HG02981 (cell line): ENCODE results near the gene LHX3.
"Not testable (repeated sequence)": the region's sequence is repeated elsewhere in the genome, so short reads cannot be mapped to it uniquely, and the experiment has no call there.

Experiments
- ATAC-seq: cut with Tn5 transposase; IDR thresholded peaks from one replicate; pipeline ENCODE4 v1.9.1; 2021; ENCODE audit warnings: mild to moderate bottlenecking, moderate library complexity; ENCODE audit not compliant: unreplicated experiment

LHX3 gene

GRCh38 chr9:136157477-136158265, 47.3 kb downstream of the LHX3 start:
- no peak for ATAC-seq

- ATAC-seq: no peak
These were observed 48.5 kb downstream of the LHX3 start for GRCh38 chr9:136156209-136157120.

GRCh38 chr9:136155576-136155975, 49.4 kb downstream of the LHX3 start:
- ATAC-seq: no peak

GRCh38 chr9:136154943-136155342, 50.0 kb downstream of the LHX3 start:
- ATAC-seq: no peak

- no peak for ATAC-seq
These were observed 51.4 kb downstream of the LHX3 start for GRCh38 chr9:136153381-136154065.

GRCh38 chr9:136152931-136153330, 52.0 kb downstream of the LHX3 start:
- ATAC-seq: no peak

- no peak for ATAC-seq
These were observed 52.4 kb downstream of the LHX3 start for GRCh38 chr9:136152543-136152866.

GRCh38 chr9:136151848-136152542, 52.9 kb downstream of the LHX3 start:
- ATAC-seq: no peak

GRCh38 chr9:136151214-136151804, 53.6 kb downstream of the LHX3 start:
- ATAC-seq: no peak

- not testable (repeated sequence) for ATAC-seq
These were observed 54.2 kb downstream of the LHX3 start for GRCh38 chr9:136150664-136151213.

GRCh38 chr9:136149853-136150252, 55.1 kb downstream of the LHX3 start:
- ATAC-seq: no peak

- ATAC-seq: no peak
These were observed 55.6 kb downstream of the LHX3 start for GRCh38 chr9:136149337-136149736.

GRCh38 chr9:136148766-136149165, 56.2 kb downstream of the LHX3 start:
- no peak for ATAC-seq

GRCh38 chr9:136147890-136148714, 56.8 kb downstream of the LHX3 start:
- ATAC-seq: no peak

GRCh38 chr9:136147038-136147889, 57.7 kb downstream of the LHX3 start:
- ATAC-seq: no peak
